Small intestine (tissue), 7 donors: Measurements from ENCODE around the gene CTPS1. TPM values are rescaled to one million over a fixed set of nuclear protein-coding genes. Genes with fewer than 3 reads are reported as not detected.

Experiments used
- DNase-seq, 2 donors: peaks; one replicate each; pipeline versions ENCODE4 v3.0.0 to v3.0.0-alpha.2; 2013
- FAIRE-seq: peaks from 2 replicates; lab custom pipeline; 2012; peaks lifted over from hg19 to GRCh38; lab: Jason Lieb, UNC
- H3K27ac ChIP-seq, 3 donors: one replicate each; pipeline ENCODE4 v1.5.1; 2013; ENCODE audit warnings: low read length in 2 of 3, mild to moderate bottlenecking in 2 of 3, control low read depth in 1 of 3, inconsistent platforms in 1 of 3, low read depth in 1 of 3, moderate library complexity in 1 of 3
- H3K27me3 ChIP-seq, 3 donors: one replicate each; pipeline ENCODE4 v1.6.1; 2013; ENCODE audit warnings: low read length in 3 of 3, inconsistent platforms in 1 of 3; ENCODE audit not compliant: control insufficient read depth in 3 of 3, insufficient read depth in 3 of 3
- H3K36me3 ChIP-seq, 3 donors: one replicate each; pipeline ENCODE4 v1.6.1; 2013; ENCODE audit warnings: low read length in 3 of 3, inconsistent platforms in 1 of 3, low read depth in 1 of 3, mild to moderate bottlenecking in 1 of 3, moderate library complexity in 1 of 3; ENCODE audit not compliant: control insufficient read depth in 3 of 3, insufficient read depth in 2 of 3
- H3K4me1 ChIP-seq, 3 donors: one replicate each; pipeline ENCODE4 v1.6.1; 2013; ENCODE audit warnings: low read length in 2 of 3, inconsistent platforms in 1 of 3, low read depth in 1 of 3, mild to moderate bottlenecking in 1 of 3, moderate library complexity in 1 of 3; ENCODE audit not compliant: control insufficient read depth in 3 of 3, insufficient read depth in 2 of 3
- H3K4me3 ChIP-seq, 3 donors: one replicate each; pipeline ENCODE4 v1.5.1; 2013; ENCODE audit warnings: low read length in 3 of 3, control low read depth in 1 of 3, inconsistent platforms in 1 of 3, low read depth in 1 of 3, mild to moderate bottlenecking in 1 of 3, moderate library complexity in 1 of 3
- H3K9me3 ChIP-seq, 2 donors: one replicate each; pipeline ENCODE4 v1.6.1; 2013; ENCODE audit warnings: low read depth in 1 of 2, low read length in 1 of 2; ENCODE audit not compliant: control insufficient read depth in 2 of 2, insufficient read depth in 1 of 2
- WGBS, 3 donors: extraction: QIAGEN DNeasy Blood & Tissue Kit; methylation state at CpG; one replicate each; pipeline ENCODE4 v1.1.7; 2013; 5-methylcytosine and 5-hydroxymethylcytosine counted together
- polyA plus RNA-seq, 4 donors: library from polyadenylated mRNA; stranded (reverse) in 3 of 4; unstranded in 1 of 4; fragments of 200-250 nt in 3 of 4; fragments of 120-200 nt in 1 of 4; gene quantifications; one replicate each; pipeline versions ENCODE4 v1.2.1 to v1.2.3, GENCODE V29; 2013
- donor health status: healthy with polysubstance abuse.
- donor health status: control.
- donor health status: control.
- donor health status: Bipolar disorder and iron deficiency.
- donor health status: healthy.

Gene CTPS1
- polyA plus RNA-seq, 4 donors = 3.8 to 24.8 (median 11.0) TPM

DNA sequence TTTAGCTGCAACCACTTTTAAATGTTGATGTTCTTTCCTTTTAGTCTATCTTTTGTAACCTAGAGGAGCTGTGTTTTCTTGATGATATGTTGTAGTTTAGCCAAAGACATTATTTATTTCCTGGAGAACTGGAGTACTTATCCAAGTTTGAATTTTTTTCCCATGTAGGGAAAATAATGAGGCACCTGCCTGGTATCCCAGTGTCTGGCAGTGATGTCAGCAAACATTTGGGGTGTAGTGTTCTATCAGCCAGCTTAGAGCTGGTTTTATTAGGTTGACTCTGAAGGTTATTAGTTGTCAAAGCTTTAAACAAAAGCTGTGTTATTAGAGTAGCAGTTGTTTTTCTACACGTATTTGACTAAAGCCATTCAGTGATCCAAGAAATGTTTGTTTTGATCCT is 3.2 kb downstream of the CTPS1 start:
- no peak for FAIRE-seq
- H3K36me3 ChIP-seq = peaks cover 0 to 13% (median 0%) of the 10 kb centered on the region in 3 donors
- no peak overlapping the region for H3K27ac ChIP-seq
- no peak for DNase-seq
- H3K4me3 ChIP-seq = no peak overlapping the region
- H3K4me1 ChIP-seq = peaks cover 0 to 60% (median 4%) of the 10 kb centered on the region in 3 donors
- no peaks in the 10 kb centered on the region for H3K9me3 ChIP-seq
- WGBS, 3 donors = 55 to 73% (median 69%) methylated on average over 1 of the region's 1 CpG
- no peaks in the 10 kb centered on the region for H3K27me3 ChIP-seq

DNA sequence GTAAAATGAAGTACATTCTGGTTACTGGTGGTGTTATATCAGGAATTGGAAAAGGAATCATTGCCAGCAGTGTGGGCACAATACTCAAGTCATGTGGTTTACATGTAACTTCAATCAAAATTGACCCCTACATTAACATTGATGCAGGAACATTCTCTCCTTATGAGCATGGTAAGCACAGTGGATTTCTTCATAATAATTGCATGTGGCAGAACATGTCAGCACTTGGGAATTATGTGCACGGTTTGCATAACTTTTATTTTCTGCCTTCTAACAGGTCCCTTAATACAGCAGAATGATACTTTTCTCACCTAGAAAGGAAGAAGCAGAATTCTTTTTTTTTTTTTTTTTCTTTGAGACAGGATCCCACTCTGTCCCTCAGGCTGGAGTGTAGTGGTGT is 3.8 kb downstream of the CTPS1 start:
- H3K27ac ChIP-seq = no peak overlapping the region
- H3K27me3 ChIP-seq = no peaks in the 10 kb centered on the region
- WGBS, 3 donors = 96 to 100% (median 100%) methylated on average over 1 of the region's 1 CpG
- no peak overlapping the region for H3K4me3 ChIP-seq
- no peaks in the 10 kb centered on the region for H3K9me3 ChIP-seq
- H3K36me3 ChIP-seq = peaks cover 0 to 16% (median under 1%) of the 10 kb centered on the region in 3 donors
- H3K4me1 ChIP-seq = peaks cover 0 to 63% (median 4%) of the 10 kb centered on the region in 3 donors
- DNase-seq (no peak), FAIRE-seq (no peak)

- H3K36me3 ChIP-seq = peaks cover 0 to 19% (median 6%) of the 10 kb centered on the region in 3 donors
- DNase-seq = no peak
- no peak overlapping the region for H3K27ac ChIP-seq
- H3K4me1 ChIP-seq = peaks cover 0 to 70% (median 4%) of the 10 kb centered on the region in 3 donors
- no peaks in the 10 kb centered on the region for H3K27me3 ChIP-seq
- no peaks in the 10 kb centered on the region for H3K9me3 ChIP-seq
- no peak for FAIRE-seq
- 84 to 95% (median 91%) methylated on average over 2 of the region's 2 CpGs for WGBS, 3 donors
- no peak overlapping the region for H3K4me3 ChIP-seq
Measured at GRCh38 chr1:40984066-40984465, 4.6 kb downstream of the CTPS1 start.

DNA sequence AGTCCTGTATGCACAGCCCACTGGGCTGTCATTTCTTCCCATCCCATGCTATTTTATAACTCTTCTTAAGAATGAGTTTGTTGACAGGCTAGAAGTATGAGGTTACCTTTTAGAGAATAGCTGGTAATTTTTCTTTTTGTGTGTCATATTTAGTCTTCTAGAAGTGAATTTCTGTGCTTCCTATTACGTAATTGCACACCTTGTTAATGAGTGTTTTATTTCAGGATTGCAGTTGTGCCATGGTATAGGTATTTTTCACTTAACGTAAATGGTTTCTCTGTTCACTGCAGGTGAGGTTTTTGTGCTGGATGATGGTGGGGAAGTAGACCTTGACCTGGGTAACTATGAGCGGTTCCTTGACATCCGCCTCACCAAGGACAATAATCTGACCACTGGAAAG is 5.0 kb downstream of the CTPS1 start:
- peaks cover 0 to 71% (median 4%) of the 10 kb centered on the region in 3 donors for H3K4me1 ChIP-seq
- no peak for FAIRE-seq
- H3K9me3 ChIP-seq = no peaks in the 10 kb centered on the region
- DNase-seq = peak in 1 of 2 donors; percentile 37
- WGBS, 3 donors = 94 to 95% (median 94%) methylated on average over 4 of the region's 4 CpGs
- no peak overlapping the region for H3K4me3 ChIP-seq
- no peaks in the 10 kb centered on the region for H3K27me3 ChIP-seq
- H3K27ac ChIP-seq = peak overlapping the region in 1 of 3 donors; percentile 80
- peaks cover 0 to 22% (median 7%) of the 10 kb centered on the region in 3 donors for H3K36me3 ChIP-seq

DNA sequence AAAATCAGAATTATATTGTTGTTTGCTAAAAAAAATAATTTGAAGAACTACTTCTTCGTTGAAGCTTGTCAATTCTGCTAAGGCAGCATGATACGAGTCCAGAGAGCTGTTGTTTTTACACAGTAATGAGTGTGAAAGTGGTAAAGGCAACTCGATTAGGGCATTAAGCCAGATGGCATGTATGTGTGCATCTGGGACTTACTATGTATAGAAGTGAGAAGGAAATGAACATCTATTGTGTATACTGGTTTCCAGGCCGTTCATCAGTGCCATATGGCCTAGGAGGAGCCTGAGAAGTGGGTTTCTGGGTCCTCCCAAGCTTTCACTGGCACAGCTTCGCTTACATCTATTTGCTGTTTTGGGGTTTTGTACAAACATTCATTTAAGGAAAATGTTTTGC is 5.7 kb downstream of the CTPS1 start:
- H3K27ac ChIP-seq = peak overlapping the region in 1 of 3 donors; percentile 80
- FAIRE-seq = no peak

DNA sequence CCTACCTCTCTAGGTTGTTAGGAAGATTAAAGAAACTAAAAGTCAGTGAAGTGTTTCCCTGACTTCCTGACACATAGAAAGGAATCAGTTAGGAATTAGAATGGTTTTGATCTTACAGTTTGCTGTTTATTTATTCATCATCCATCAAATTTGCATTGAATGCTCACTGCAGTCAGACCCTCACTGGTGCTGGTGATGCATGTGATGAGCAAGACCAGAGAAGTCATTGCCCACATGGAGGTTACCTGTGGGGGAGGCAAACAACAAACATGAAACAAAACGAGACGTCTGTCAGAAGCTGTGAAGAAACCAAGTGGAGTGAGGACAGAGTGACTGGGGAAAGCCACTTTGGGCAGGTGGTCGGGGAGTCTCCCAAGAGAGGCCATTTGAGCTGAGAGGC is 6.4 kb downstream of the CTPS1 start:
- FAIRE-seq (no peak), DNase-seq (no peak)
- no peak overlapping the region for H3K4me3 ChIP-seq
- peaks cover 0 to 25% (median 7%) of the 10 kb centered on the region in 3 donors for H3K36me3 ChIP-seq
- H3K27ac ChIP-seq = peak overlapping the region in 1 of 3 donors; percentile 80
- WGBS, 3 donors = 85 to 89% (median 87%) methylated on average over 3 of the region's 3 CpGs
- H3K4me1 ChIP-seq = peaks cover 0 to 68% (median 4%) of the 10 kb centered on the region in 3 donors
- H3K27me3 ChIP-seq = no peaks in the 10 kb centered on the region
- no peaks in the 10 kb centered on the region for H3K9me3 ChIP-seq

More for the DNA sequence above, 5.7 kb downstream of the CTPS1 start:
- Histone ChIP-seq H3K4me3 (no peak overlapping the region), H3K27me3 (no peaks in the 10 kb centered on the region), H3K9me3 (no peaks in the 10 kb centered on the region), H3K36me3 (peaks cover 0 to 22% (median 7%) of the 10 kb centered on the region in 3 donors), H3K4me1 (peaks cover 0 to 71% (median 4%) of the 10 kb centered on the region in 3 donors)
- WGBS, 3 donors = 69 to 88% (median 79%) methylated on average over 5 of the region's 5 CpGs
- no peak for DNase-seq

- Histone ChIP-seq H3K36me3 (peaks cover 2 to 25% (median 7%) of the 10 kb centered on the region in 3 donors), H3K27ac (peak overlapping the region in 1 of 3 donors; percentile 80), H3K27me3 (no peaks in the 10 kb centered on the region), H3K4me1 (peaks cover 0 to 65% (median 4%) of the 10 kb centered on the region in 3 donors), H3K4me3 (no peak overlapping the region), H3K9me3 (no peaks in the 10 kb centered on the region)
- WGBS, 3 donors = 96 to 97% (median 97%) methylated on average over 10 of the region's 10 CpGs
- DNase-seq (peak in 1 of 2 donors; percentile 15), FAIRE-seq (no peak)
Measured at GRCh38 chr1:40986328-40986783, 6.9 kb downstream of the CTPS1 start.

GRCh38 chr1:40986956-40987355 is 7.5 kb downstream of the CTPS1 start:
- Histone ChIP-seq H3K4me1 (peaks cover 0 to 59% (median 2%) of the 10 kb centered on the region in 3 donors), H3K36me3 (peaks cover 4 to 28% (median 7%) of the 10 kb centered on the region in 3 donors), H3K27me3 (no peaks in the 10 kb centered on the region), H3K27ac (peak overlapping the region in 1 of 3 donors; percentile 80), H3K9me3 (no peaks in the 10 kb centered on the region), H3K4me3 (no peak overlapping the region)
- 90 to 96% (median 92%) methylated on average over 3 of the region's 3 CpGs for WGBS, 3 donors
- FAIRE-seq (no peak), DNase-seq (peak in 1 of 2 donors; percentile 80)
